ENCODE measurements around the gene MEG3. TPM values are rescaled to one million over a fixed set of nuclear protein-coding genes. Genes with fewer than 3 reads are reported as not detected.

Gene MEG3
- total RNA-seq, 1 donor from 2014 or later: 46.1 TPM

- no peaks in the 10 kb centered on the region for H3K36me3 ChIP-seq (ENCODE audit: control insufficient read depth, insufficient read depth, low read length)
- H3K4me3 ChIP-seq (ENCODE audit: low read depth, low read length): no peak overlapping the region
- no peak for DNase-seq (ENCODE audit: low read depth)
- no peak for TF ChIP-seq CTCF (IDR thresholded peaks at IDR 0.05; ENCODE audit: insufficient read depth, low read length, poor library complexity, severe bottlenecking)
- H3K27me3 ChIP-seq (ENCODE audit: control insufficient read depth, insufficient read depth, low read length): no peaks in the 10 kb centered on the region
Measured at GRCh38 chr14:100879782-100880181, 53.9 kb downstream of the MEG3 start.

DNA sequence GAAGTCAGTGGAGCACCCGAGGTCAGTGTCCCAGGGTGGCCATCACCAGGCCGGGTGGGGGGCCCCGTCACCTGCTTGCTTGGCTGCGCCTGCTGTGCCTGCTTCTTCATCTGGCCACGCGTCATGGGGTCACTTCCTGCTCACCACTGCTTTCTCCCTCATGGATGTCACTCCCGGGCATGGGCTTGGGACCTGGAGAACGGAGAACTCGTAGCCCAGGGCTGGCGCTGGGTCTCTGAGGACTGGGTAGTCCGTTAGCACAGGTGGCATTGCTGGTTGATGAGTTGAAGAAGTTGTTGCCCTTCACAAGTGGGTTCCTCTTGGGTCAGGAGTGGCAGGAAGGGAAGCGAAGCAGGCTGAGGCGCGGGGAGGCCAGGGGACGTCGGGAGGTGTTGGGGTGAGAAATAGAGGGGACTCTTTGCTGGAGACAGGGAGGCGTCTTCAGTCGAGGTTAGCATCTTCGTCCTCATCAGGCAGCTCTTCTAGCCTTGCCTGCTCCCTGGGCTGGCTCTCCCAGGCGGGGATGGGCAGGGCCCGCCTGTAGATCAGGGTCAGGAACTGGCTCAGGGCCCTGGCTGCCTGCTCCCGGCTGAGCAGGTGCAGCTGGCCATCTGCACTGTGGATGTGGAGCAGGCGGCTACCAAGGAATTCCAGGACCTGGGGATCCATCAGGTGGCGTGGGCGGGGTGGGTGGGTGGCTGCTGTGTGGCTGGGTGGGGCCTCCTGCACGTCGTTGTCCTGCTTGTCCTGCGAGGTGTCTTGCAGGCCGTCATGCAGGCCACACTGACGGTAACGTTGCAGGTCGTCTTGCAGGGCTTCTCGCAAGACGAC, 54.6 kb downstream of the MEG3 start:
- DNase-seq (ENCODE audit: low read depth): no peak
- Histone ChIP-seq H3K36me3 (ENCODE audit: control insufficient read depth, insufficient read depth, low read length) (no peaks in the 10 kb centered on the region), H3K27me3 (ENCODE audit: control insufficient read depth, insufficient read depth, low read length) (no peaks in the 10 kb centered on the region), H3K4me3 (ENCODE audit: low read depth, low read length) (no peak overlapping the region)
- no peak for TF ChIP-seq CTCF (IDR thresholded peaks at IDR 0.05; ENCODE audit: insufficient read depth, low read length, poor library complexity, severe bottlenecking)

- Histone ChIP-seq H3K27me3 (ENCODE audit: control insufficient read depth, insufficient read depth, low read length) (no peaks in the 10 kb centered on the region), H3K36me3 (ENCODE audit: control insufficient read depth, insufficient read depth, low read length) (no peaks in the 10 kb centered on the region), H3K4me3 (ENCODE audit: low read depth, low read length) (no peak overlapping the region)
- TF ChIP-seq CTCF (IDR thresholded peaks at IDR 0.05; ENCODE audit: insufficient read depth, low read length, poor library complexity, severe bottlenecking): no peak
- no peak for DNase-seq (ENCODE audit: low read depth)
Measured at GRCh38 chr14:100881211-100882025, 55.5 kb downstream of the MEG3 start.

DNA sequence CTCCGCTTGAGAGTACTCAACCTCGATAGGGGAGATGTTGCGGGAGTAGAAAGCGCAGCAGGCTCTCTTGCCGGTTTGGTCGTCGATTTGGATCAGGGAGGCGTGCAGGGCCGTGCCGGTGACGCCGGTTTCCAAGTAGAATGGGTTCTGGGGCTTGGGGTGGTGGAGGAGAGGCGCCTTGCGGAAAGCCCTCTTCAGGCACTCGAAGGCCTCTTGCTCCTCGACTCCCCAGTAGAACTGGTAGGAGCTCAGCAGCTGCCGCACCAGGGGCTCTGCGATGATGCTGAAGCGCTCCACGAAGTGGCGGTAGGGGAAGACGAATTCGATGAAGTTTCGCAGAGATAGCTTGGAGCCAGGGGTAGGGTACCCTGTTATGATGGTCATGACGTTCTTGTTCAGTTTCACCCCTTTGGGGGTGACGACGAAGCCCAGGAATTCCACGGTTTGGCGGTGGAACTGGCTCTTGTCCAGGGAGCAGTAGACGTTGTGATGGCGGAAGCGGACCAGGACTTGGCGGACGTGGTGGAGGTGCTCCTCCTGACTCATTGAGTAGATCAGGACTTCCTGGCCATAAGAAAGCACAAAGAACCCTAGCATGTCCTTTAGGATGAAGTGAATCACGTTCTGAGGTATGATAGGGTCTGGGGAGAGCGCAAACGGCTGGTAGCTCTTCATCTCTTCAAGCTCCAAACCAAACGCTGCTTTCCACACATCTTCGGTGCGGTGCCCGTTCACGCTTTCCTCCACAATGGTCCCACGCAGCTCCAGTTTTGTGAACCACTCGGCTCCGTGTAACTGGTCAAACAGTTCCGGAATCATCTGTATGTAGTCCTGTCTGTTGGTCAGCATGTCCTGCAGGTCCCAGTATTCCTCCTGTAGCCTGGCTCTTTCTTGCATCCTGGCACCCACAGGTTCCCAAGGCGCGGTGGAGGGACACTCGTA, 56.4 kb downstream of the MEG3 start:
- Histone ChIP-seq H3K27me3 (ENCODE audit: control insufficient read depth, insufficient read depth, low read length) (no peaks in the 10 kb centered on the region), H3K4me3 (ENCODE audit: low read depth, low read length) (no peak overlapping the region), H3K36me3 (ENCODE audit: control insufficient read depth, insufficient read depth, low read length) (no peaks in the 10 kb centered on the region)
- TF ChIP-seq CTCF (IDR thresholded peaks at IDR 0.05; ENCODE audit: insufficient read depth, low read length, poor library complexity, severe bottlenecking): no peak
- DNase-seq (ENCODE audit: low read depth): no peak

DNA sequence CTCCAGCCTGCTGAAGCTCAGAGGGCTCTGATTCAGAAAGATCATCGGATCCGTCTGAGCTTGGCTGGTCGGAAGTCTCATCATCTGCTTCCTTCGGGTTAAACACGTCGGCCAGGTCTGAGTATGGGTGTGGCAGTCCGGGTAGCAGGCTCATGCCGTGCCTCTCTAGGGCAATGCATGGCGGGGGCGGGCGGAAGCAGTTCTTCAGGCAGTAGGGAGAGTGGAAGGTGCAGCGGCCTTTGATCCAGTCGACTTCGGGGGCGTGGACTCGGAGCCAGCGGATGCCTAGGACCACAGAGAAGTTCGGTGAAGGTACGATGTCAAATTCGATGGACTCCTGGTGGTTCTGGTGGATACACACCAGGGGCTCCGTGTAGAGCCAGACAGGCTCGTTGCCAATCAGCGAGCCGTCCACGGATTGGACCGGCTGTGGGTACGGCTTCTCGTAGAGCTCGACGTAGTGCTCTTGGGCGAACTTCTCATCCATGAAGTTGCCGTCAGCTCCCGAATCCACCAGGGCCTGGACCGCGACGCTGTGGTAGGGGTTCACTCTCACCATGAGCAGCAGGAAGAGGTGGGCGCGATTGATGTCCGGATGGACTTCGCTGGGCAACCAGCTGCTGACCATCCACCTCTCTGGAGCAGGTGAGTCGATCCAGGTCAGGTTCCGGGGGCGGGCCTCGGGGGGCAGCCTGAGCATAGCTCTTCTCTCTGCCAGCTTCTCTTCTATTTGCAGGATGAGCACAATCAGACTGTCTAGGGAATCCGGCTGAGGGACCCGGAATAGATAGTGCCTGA, 57.3 kb downstream of the MEG3 start:
- no peak for TF ChIP-seq CTCF (IDR thresholded peaks at IDR 0.05; ENCODE audit: insufficient read depth, low read length, poor library complexity, severe bottlenecking)
- no peaks in the 10 kb centered on the region for H3K36me3 ChIP-seq (ENCODE audit: control insufficient read depth, insufficient read depth, low read length)
- no peak for DNase-seq (ENCODE audit: low read depth)
- H3K27me3 ChIP-seq (ENCODE audit: control insufficient read depth, insufficient read depth, low read length): no peaks in the 10 kb centered on the region
- H3K4me3 ChIP-seq (ENCODE audit: low read depth, low read length): no peak overlapping the region
